K562 (cell line): ENCODE data around the gene POLD4. TPM values are rescaled to one million over a fixed set of nuclear protein-coding genes. Genes with fewer than 3 reads are reported as not detected.

Source experiments
- ARID3A ChIP-seq: IDR thresholded peaks from 2 replicates; pipeline ENCODE4 v1.6.1; 2012; ENCODE audit warnings: low read depth, low read length, improper control_type of control experiment, borderline replicate concordance
- DACH1 ChIP-seq: fragments of 450-650 bp; IDR thresholded peaks from 2 replicates; pipeline ENCODE4 v1.6.1; 2018; ENCODE audit not compliant: partially characterized antibody
- DLX4 ChIP-seq: fragments of 250-450 bp; sonication (Bioruptor Pico); IDR thresholded peaks from 2 replicates; pipeline ENCODE4 v1.6.1; 2021; ENCODE audit warnings: mild to moderate bottlenecking
- ETS1 ChIP-seq: conservative IDR thresholded peaks from 2 replicates; pipeline ENCODE4 v1.6.1; 2011; ENCODE audit warnings: low read depth, mild to moderate bottlenecking, low read length; ENCODE audit not compliant: control insufficient read depth
- GABPB1 ChIP-seq: sonication (generic); formaldehyde crosslinking; IDR thresholded peaks from 2 replicates; pipeline ENCODE4 v1.8.0; 2022; ENCODE audit warnings: mild to moderate bottlenecking, missing genetic modification reagents
- HDAC6 ChIP-seq: IDR thresholded peaks from 2 replicates; pipeline ENCODE4 v1.6.1; 2012; ENCODE audit warnings: low read depth, mild to moderate bottlenecking, control low read depth, inconsistent platforms, low read length, moderate library complexity
- HEY1 ChIP-seq: fragments of 250-450 bp; sonication (Bioruptor Pico); IDR thresholded peaks from 2 replicates; pipeline ENCODE4 v1.5.0; 2020; ENCODE audit warnings: mild to moderate bottlenecking, moderate library complexity, borderline replicate concordance
- HOXB6 ChIP-seq: fragments of 250-450 bp; sonication (Bioruptor Pico); IDR thresholded peaks from 2 replicates; pipeline ENCODE4 v1.5.1; 2022; ENCODE audit warnings: mild to moderate bottlenecking, borderline replicate concordance
- IRF9 ChIP-seq: fragments of 450-650 bp; IDR thresholded peaks from 2 replicates; pipeline ENCODE4 v1.6.1; 2016; ENCODE audit warnings: missing biosample characterization, missing genetic modification characterization
- NCOR1 ChIP-seq: fragments of 450-650 bp; IDR thresholded peaks from 2 replicates; pipeline ENCODE4 v1.6.1; 2016; ENCODE audit warnings: mild to moderate bottlenecking, moderate library complexity
- NFRKB ChIP-seq: fragments of 450-650 bp; IDR thresholded peaks from 2 replicates; pipeline ENCODE4 v1.6.1; 2016; ENCODE audit warnings: low read depth
- POLR2A ChIP-seq: fragments of 450-650 bp; conservative IDR thresholded peaks from 2 replicates; pipeline ENCODE4 v1.6.1; 2016
- PTTG1 ChIP-seq: fragments of 450-650 bp; IDR thresholded peaks from 2 replicates; pipeline ENCODE4 v1.6.1; 2016; ENCODE audit warnings: low read depth, mild to moderate bottlenecking, missing genetic modification characterization, missing compliant biosample characterization
- RCOR1 ChIP-seq, 2 experiments: IDR thresholded peaks; 2 replicates each; pipeline ENCODE4 v1.6.1; 2012; ENCODE audit warnings: low read depth in 2 of 2, low read length in 2 of 2, borderline replicate concordance in 1 of 2, improper control_type of control experiment in 1 of 2
- SIX5 ChIP-seq, 2 experiments: IDR thresholded peaks; 2 replicates each; pipeline ENCODE4 v1.6.1; 2011; ENCODE audit warnings: low read length in 2 of 2, borderline replicate concordance in 1 of 2, low read depth in 1 of 2, mild to moderate bottlenecking in 1 of 2, moderate library complexity in 1 of 2; ENCODE audit not compliant: insufficient read depth in 1 of 2
- SMARCA4 ChIP-seq: fragments of 450-650 bp; IDR thresholded peaks from 2 replicates; pipeline ENCODE4 v1.6.1; 2016
- TARDBP ChIP-seq: fragments of 450-650 bp; IDR thresholded peaks from 2 replicates; pipeline ENCODE4 v1.6.1; 2016
- USF2 ChIP-seq: sonication (generic); formaldehyde crosslinking; IDR thresholded peaks from 2 replicates; pipeline ENCODE4 v1.5.0; 2020; ENCODE audit warnings: missing genetic modification reagents
- ZNF165 ChIP-seq: fragments of 250-450 bp; sonication (Bioruptor Pico); IDR thresholded peaks from 2 replicates; pipeline ENCODE4 v1.4.0; 2020; ENCODE audit warnings: borderline replicate concordance
- ZNF3 ChIP-seq: fragments of 250-450 bp; sonication (Bioruptor Pico); IDR thresholded peaks from 2 replicates; pipeline ENCODE4 v1.5.0; 2021; ENCODE audit warnings: mild to moderate bottlenecking, moderate library complexity
- ZNF324 ChIP-seq: fragments of 250-450 bp; sonication (Bioruptor Pico); IDR thresholded peaks from 2 replicates; pipeline ENCODE4 v1.4.0; 2020; ENCODE audit warnings: mild to moderate bottlenecking
- ZNF655 ChIP-seq: fragments of 250-450 bp; sonication (Bioruptor Pico); IDR thresholded peaks from 2 replicates; pipeline ENCODE4 v1.5.0; 2021
- polyA plus RNA-seq, 8 experiments: library from polyadenylated mRNA; depleted of rRNA in 4 of 8; stranded (reverse) in 5 of 8; unstranded in 3 of 8; fragments of >200 nt; fragmentation: Nextera tagmentation in 2 of 8; fragmentation: Illumina TruSeq in 1 of 8; extraction: Ambion mirVana in 2 of 8; extraction: Trizol in 1 of 8; gene quantifications; 2 replicates each; pipeline versions ENCODE4 v1.2.1 to v1.2.3, GENCODE V29; 2011 to 2014; ENCODE audit warnings: inconsistent platforms in 1 of 8, missing spikeins in 1 of 8
- total RNA-seq, 7 experiments: library from RNA; depleted of rRNA in 6 of 7; stranded (reverse); fragments of >200 nt in 6 of 7; fragmentation: Illumina TruSeq in 2 of 7; extraction: Trizol in 2 of 7; gene quantifications; 2 replicates each; pipeline versions ENCODE4 v1.2.1 to v1.2.3, GENCODE V29; 2011 to 2021; ENCODE audit warnings: low replicate concordance in 1 of 7

Gene POLD4
- total and polyA plus RNA-seq, 9 of the 15 experiments (the other 6 are each of a cell fraction or from before 2014, with no cell fraction given) = 5.8 to 64.5 (median 18.3) TPM

GRCh38 chr11:67353317-67354074, at the start of gene POLD4 (continued):
- TF ChIP-seq HDAC6 = no peak
- no peak for TF ChIP-seq IRF9 (tag)
- no peak for TF ChIP-seq TARDBP
- no peak for TF ChIP-seq ZNF655 (CRISPR knock-in tag)
- peak; percentile 38; the same call in 1 of the 2 replicates for TF ChIP-seq ETS1
- no peak for TF ChIP-seq ZNF3 (CRISPR knock-in tag)
- no peak for TF ChIP-seq USF2 (CRISPR knock-in tag)
- no peak for TF ChIP-seq HOXB6 (CRISPR knock-in tag)
- TF ChIP-seq DACH1 = peak; percentile 58
- no peak for TF ChIP-seq HEY1 (CRISPR knock-in tag)
- peak in 1 of 2 experiments; percentile 63; a peak in 3 of 4 replicates for TF ChIP-seq RCOR1 (IDR thresholded peaks at IDR 0.05; ENCODE audit: borderline replicate concordance in 1 of 2, low read depth in 2 of 2, low read length in 2 of 2)
- peak; percentile 58; the same call in 1 of the 2 replicates for TF ChIP-seq NCOR1
- no peak for TF ChIP-seq ZNF324 (CRISPR knock-in tag)
- no peak for TF ChIP-seq SIX5 (IDR thresholded peaks at IDR 0.05; ENCODE audit: borderline replicate concordance in 1 of 2, insufficient read depth in 1 of 2, low read depth in 1 of 2, low read length in 2 of 2)
- TF ChIP-seq ZNF165 = peak; percentile 91
- peak; percentile 37; the same call in 1 of the 2 replicates for TF ChIP-seq GABPB1
- no peak for TF ChIP-seq DLX4 (CRISPR knock-in tag)
- no peak for TF ChIP-seq ARID3A
- TF ChIP-seq PTTG1 = no peak
- peak; percentile 43; the same call in 1 of the 2 replicates for TF ChIP-seq NFRKB
- peak; percentile 47 for TF ChIP-seq SMARCA4
- peak; percentile 93 for TF ChIP-seq POLR2A
